ENCODE data around the gene TMEM98. TPM values are rescaled to one million over a fixed set of nuclear protein-coding genes. Genes with fewer than 3 reads are reported as not detected.

TMEM98 gene
- total and polyA plus RNA-seq, 2 of the 4 experiments (the other 2 are of a cell fraction): 173 to 195 TPM

DNA sequence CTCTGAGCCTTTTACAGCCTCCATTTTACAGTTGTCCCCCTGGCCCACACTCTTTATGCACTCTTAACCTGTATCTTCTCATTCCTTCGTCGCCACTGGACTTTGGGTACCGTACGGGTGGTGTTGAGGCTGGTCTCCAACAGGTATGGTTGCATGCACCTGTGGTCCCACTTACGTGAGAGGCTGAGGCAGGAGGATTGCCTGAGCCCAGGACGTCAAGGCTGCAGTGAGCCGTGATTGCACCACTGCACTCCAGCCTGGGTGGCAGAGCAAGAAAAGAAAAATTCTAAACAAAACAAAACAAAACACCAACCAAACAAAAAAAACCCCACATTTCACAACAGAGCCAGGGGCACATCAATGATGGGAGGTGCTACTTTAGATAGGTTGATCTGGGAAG lies 14.4 kb upstream of the TMEM98 start:
- H3K18ac ChIP-seq (ENCODE audit: low read depth, low read length): no peak overlapping the region
- H2AK5ac ChIP-seq (ENCODE audit: low read depth, low read length): no peak overlapping the region
- H3K14ac ChIP-seq (replicated peaks; ENCODE audit: low read depth, low read length): no peak overlapping the region
- no peaks in the 10 kb centered on the region for H3K9me3 ChIP-seq (ENCODE audit: control insufficient read depth, insufficient read depth, low read length)
- in situ Hi-C loops (cut with MboI; ENCODE audit: low sequenced_read_pairs): loop anchor here (25.0 kb wide), 1 partner anchor 126 kb away; no protein-coding TSS in a partner anchor
- no TSS peak for BruUV-seq (replicated peaks)
- ChIA-PET CTCF (interaction anchor here (2.7 kb wide), 1 partner anchor 131 kb away, joined by 9 read pairs; no protein-coding TSS in a partner anchor), POLR2A (ENCODE audit: unreplicated experiment) (no interaction called here)
- H3K36me3 ChIP-seq (ENCODE audit: control insufficient read depth, insufficient read depth, low read length): no peaks in the 10 kb centered on the region
- no peak overlapping the region for H4K8ac ChIP-seq (ENCODE audit: low read depth in 2 of 2, low read length in 2 of 2)
- 100% methylated on average over 1 of the region's 7 CpGs; no CpG with 5 or more reads in 1 of the 2 experiments for WGBS, 2 experiments (ENCODE audit: extremely low coverage in 2 of 2, insufficient read length in 1 of 2)
- no peak overlapping the region for H2BK120ac ChIP-seq (ENCODE audit: low read depth, low read length)
- H4K20me1 ChIP-seq (ENCODE audit: insufficient read depth, low read length): no peaks in the 10 kb centered on the region
- H3K4me2 ChIP-seq (ENCODE audit: low read depth, low read length): no peak overlapping the region
- H4K91ac ChIP-seq (ENCODE audit: insufficient read depth, low read depth, low read length): no peak overlapping the region
- H3K9ac ChIP-seq (ENCODE audit: low read depth, low read length): no peak overlapping the region
- H2BK5ac ChIP-seq (ENCODE audit: low read depth, low read length, poor library complexity, severe bottlenecking): no peak overlapping the region
- no peaks in the 10 kb centered on the region; the same call in 1 of the 2 replicates for H3K9me1 ChIP-seq (ENCODE audit: insufficient read depth, low read length)
- no peak overlapping the region for H2BK15ac ChIP-seq (ENCODE audit: low read depth, low read length)
- DNase-seq (no peak), ATAC-seq (ENCODE audit: low read depth) (no peak)
- H2AFZ ChIP-seq (replicated peaks; ENCODE audit: low read length, poor library complexity): no peak overlapping the region
- H2AK9ac ChIP-seq (replicated peaks; ENCODE audit: low read depth, low read length, poor library complexity): no peak overlapping the region
- dilution Hi-C loops (cut with HindIII; ENCODE audit: low sequenced_read_pairs, unreplicated experiment): no loop called here
- no peak overlapping the region for H2BK20ac ChIP-seq (ENCODE audit: low read depth, low read length)
- TF ChIP-seq, protein P1, sequence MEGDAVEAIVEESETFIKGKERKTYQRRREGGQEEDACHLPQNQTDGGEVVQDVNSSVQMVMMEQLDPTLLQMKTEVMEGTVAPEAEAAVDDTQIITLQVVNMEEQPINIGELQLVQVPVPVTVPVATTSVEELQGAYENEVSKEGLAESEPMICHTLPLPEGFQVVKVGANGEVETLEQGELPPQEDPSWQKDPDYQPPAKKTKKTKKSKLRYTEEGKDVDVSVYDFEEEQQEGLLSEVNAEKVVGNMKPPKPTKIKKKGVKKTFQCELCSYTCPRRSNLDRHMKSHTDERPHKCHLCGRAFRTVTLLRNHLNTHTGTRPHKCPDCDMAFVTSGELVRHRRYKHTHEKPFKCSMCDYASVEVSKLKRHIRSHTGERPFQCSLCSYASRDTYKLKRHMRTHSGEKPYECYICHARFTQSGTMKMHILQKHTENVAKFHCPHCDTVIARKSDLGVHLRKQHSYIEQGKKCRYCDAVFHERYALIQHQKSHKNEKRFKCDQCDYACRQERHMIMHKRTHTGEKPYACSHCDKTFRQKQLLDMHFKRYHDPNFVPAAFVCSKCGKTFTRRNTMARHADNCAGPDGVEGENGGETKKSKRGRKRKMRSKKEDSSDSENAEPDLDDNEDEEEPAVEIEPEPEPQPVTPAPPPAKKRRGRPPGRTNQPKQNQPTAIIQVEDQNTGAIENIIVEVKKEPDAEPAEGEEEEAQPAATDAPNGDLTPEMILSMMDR (conservative IDR thresholded peaks at IDR 0.05; ENCODE audit: low read depth, low read length): no peak
- no peak for TF ChIP-seq NFE2L2 (IDR thresholded peaks at IDR 0.05; ENCODE audit: low read depth, low read length)
- no peak for TF ChIP-seq BHLHE40 (IDR thresholded peaks at IDR 0.05; ENCODE audit: low read depth, low read length)
- TF ChIP-seq MXI1 (IDR thresholded peaks at IDR 0.05; ENCODE audit: borderline replicate concordance, low read depth, low read length): no peak
- TF ChIP-seq MAFK (IDR thresholded peaks at IDR 0.05; ENCODE audit: low read depth, low read length): no peak
- TF ChIP-seq RCOR1 (IDR thresholded peaks at IDR 0.05; ENCODE audit: insufficient replicate concordance, low read length): no peak
- no peak for TF ChIP-seq RAD21 (IDR thresholded peaks at IDR 0.05; ENCODE audit: low read length)
- TF ChIP-seq, protein P2, sequence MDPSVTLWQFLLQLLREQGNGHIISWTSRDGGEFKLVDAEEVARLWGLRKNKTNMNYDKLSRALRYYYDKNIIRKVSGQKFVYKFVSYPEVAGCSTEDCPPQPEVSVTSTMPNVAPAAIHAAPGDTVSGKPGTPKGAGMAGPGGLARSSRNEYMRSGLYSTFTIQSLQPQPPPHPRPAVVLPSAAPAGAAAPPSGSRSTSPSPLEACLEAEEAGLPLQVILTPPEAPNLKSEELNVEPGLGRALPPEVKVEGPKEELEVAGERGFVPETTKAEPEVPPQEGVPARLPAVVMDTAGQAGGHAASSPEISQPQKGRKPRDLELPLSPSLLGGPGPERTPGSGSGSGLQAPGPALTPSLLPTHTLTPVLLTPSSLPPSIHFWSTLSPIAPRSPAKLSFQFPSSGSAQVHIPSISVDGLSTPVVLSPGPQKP (IDR thresholded peaks at IDR 0.05; ENCODE audit: borderline replicate concordance, low read depth, low read length): no peak
- no peak for TF ChIP-seq POLR2A (IDR thresholded peaks at IDR 0.05; ENCODE audit: low read depth, low read length)
- no peak for TF ChIP-seq MAZ (IDR thresholded peaks at IDR 0.05; ENCODE audit: borderline replicate concordance, low read depth, low read length)
- TF ChIP-seq FOS (IDR thresholded peaks at IDR 0.05; ENCODE audit: low read depth, low read length): no peak
- no peak for TF ChIP-seq CHD1 (IDR thresholded peaks at IDR 0.05; ENCODE audit: low read depth, low read length)
- no peak for TF ChIP-seq CEBPB (IDR thresholded peaks at IDR 0.05; ENCODE audit: low read depth, low read length)
- no peak overlapping the region for H3K27ac ChIP-seq (ENCODE audit: insufficient read depth, low read length)
- H3K56ac ChIP-seq (ENCODE audit: extremely low read depth, insufficient read depth, low read length): no peak overlapping the region
- peaks cover 2% of the 10 kb centered on the region; the same call in 1 of the 2 replicates for H3K4me1 ChIP-seq (ENCODE audit: control insufficient read depth, insufficient read depth, low read length)
- intact Hi-C loops (cut with micrococcal nuclease): no loop called here
- no peaks in the 10 kb centered on the region for H3K79me1 ChIP-seq (ENCODE audit: low read depth in 1 of 2, low read length in 2 of 2)
- no peak overlapping the region for H3K4me3 ChIP-seq (ENCODE audit: insufficient read depth, low read depth, low read length)
- H3K27me3 ChIP-seq (ENCODE audit: control insufficient read depth, insufficient read depth, low read length): peaks cover 5% of the 10 kb centered on the region; the same call in 1 of the 2 replicates
- no peak overlapping the region for H3K23ac ChIP-seq (ENCODE audit: low read depth, low read length)
- H4K5ac ChIP-seq (ENCODE audit: low read depth, low read length): no peak overlapping the region
- no peak overlapping the region for H3K4ac ChIP-seq (ENCODE audit: low read depth, low read length)

Data from IMR-90 (cell line).